GM23338 (cell line): Measurements from ENCODE around the gene CRKL. TPM values are rescaled to one million over a fixed set of nuclear protein-coding genes. Genes with fewer than 3 reads are reported as not detected.

Experiments
- ATAC-seq: fragments of 200-7000 bp; cut with Tn5 transposase; 3 replicates; pipeline ENCODE4 v1.9.1; 2020
- DNase-seq: peaks from one replicate; pipeline ENCODE4 v3.0.0-alpha.2; 2015; ENCODE audit warnings: low spot score
- H2AFZ ChIP-seq: fragments of 200-600 bp; sonication (generic); 2 replicates; pipeline ENCODE4 v1.8.0; 2016; ENCODE audit warnings: antibody characterized with exemption, mild to moderate bottlenecking, moderate library complexity
- H3F3A ChIP-seq: fragments of 200-600 bp; sonication (generic); replicated peaks from 2 replicates; pipeline ENCODE4 v1.8.0; 2017; ENCODE audit warnings: antibody characterized with exemption, mixed run types, low read depth
- H3K27ac ChIP-seq: fragments of 200-600 bp; sonication (generic); 2 replicates; pipeline ENCODE4 v1.6.1; 2016; ENCODE audit warnings: low read depth
- H3K27me3 ChIP-seq: fragments of 200-600 bp; sonication (generic); 2 replicates; pipeline ENCODE4 v1.8.0; 2016; ENCODE audit warnings: mild to moderate bottlenecking, mixed run types, moderate library complexity; ENCODE audit not compliant: insufficient read depth
- H3K36me3 ChIP-seq: fragments of 200-600 bp; sonication (generic); 2 replicates; pipeline ENCODE4 v1.8.0; 2016; ENCODE audit warnings: mild to moderate bottlenecking; ENCODE audit not compliant: insufficient read depth
- H3K4me1 ChIP-seq: fragments of 200-600 bp; sonication (generic); 2 replicates; pipeline ENCODE4 v1.8.0; 2016; ENCODE audit warnings: mild to moderate bottlenecking, moderate library complexity; ENCODE audit not compliant: insufficient read depth
- H3K4me2 ChIP-seq: fragments of 200-600 bp; sonication (generic); 2 replicates; pipeline ENCODE4 v1.7.1; 2017; ENCODE audit warnings: mixed run types
- H3K4me3 ChIP-seq: fragments of 200-600 bp; sonication (generic); 2 replicates; pipeline ENCODE4 v1.6.1; 2016; ENCODE audit warnings: mixed run types
- H3K79me2 ChIP-seq: fragments of 200-600 bp; sonication (generic); replicated peaks from 2 replicates; pipeline ENCODE4 v1.8.0; 2017; ENCODE audit warnings: mild to moderate bottlenecking; ENCODE audit not compliant: insufficient read depth
- H3K9me2 ChIP-seq: fragments of 200-600 bp; sonication (generic); 2 replicates; pipeline ENCODE4 v1.8.0; 2017; ENCODE audit not compliant: insufficient read depth
- H4K20me1 ChIP-seq: fragments of 200-600 bp; sonication (generic); replicated peaks from 2 replicates; pipeline ENCODE4 v1.8.0; 2017; ENCODE audit warnings: mild to moderate bottlenecking; ENCODE audit not compliant: insufficient read depth
- H3K27ac Mint-ChIP-seq: 2 replicates; pipeline ENCODE4 v1.8.0; 2020; ENCODE audit warnings: inconsistent platforms, mild to moderate bottlenecking, moderate library complexity, mixed read lengths
- H3K27me3 Mint-ChIP-seq: 3 replicates; pipeline ENCODE4 v1.8.0; 2022; ENCODE audit warnings: low read depth, mild to moderate bottlenecking, moderate library complexity, mixed read lengths, inconsistent platforms; ENCODE audit not compliant: insufficient read depth, poor library complexity
- H3K36me3 Mint-ChIP-seq: 3 replicates; pipeline ENCODE4 v1.8.0; 2021; ENCODE audit warnings: low read depth, mild to moderate bottlenecking, inconsistent platforms, moderate library complexity, mixed read lengths
- H3K4me1 Mint-ChIP-seq: 3 replicates; pipeline ENCODE4 v1.8.0; 2020; ENCODE audit warnings: mild to moderate bottlenecking, inconsistent platforms, mixed read lengths
- H3K4me3 Mint-ChIP-seq: 3 replicates; pipeline ENCODE4 v1.8.0; 2021; ENCODE audit warnings: moderate library complexity, mild to moderate bottlenecking, inconsistent platforms, mixed read lengths
- H3K9me3 Mint-ChIP-seq: 3 replicates; pipeline ENCODE4 v1.8.0; 2020; ENCODE audit warnings: moderate library complexity, mild to moderate bottlenecking, inconsistent platforms, mixed read lengths
- CTCF ChIP-seq, 2 experiments: fragments of 200-600 bp in 1 of 2; sonication (generic) in 1 of 2; conservative IDR thresholded peaks; 2 replicates each; pipeline versions ENCODE4 v1.5.1 to v1.6.1; 2016 to 2017; ENCODE audit warnings: antibody characterized with exemption in 2 of 2, low read depth in 2 of 2, mild to moderate bottlenecking in 2 of 2, moderate library complexity in 1 of 2
- ETS1 ChIP-seq: IDR thresholded peaks from 2 replicates; pipeline ENCODE4 v1.6.1; 2016; ENCODE audit warnings: antibody characterized with exemption
- EZH2 ChIP-seq: fragments of 200-600 bp; sonication (generic); IDR thresholded peaks from one replicate; pipeline ENCODE4 v1.8.0; 2017; ENCODE audit warnings: antibody characterized with exemption, mild to moderate bottlenecking, low read depth; ENCODE audit not compliant: unreplicated experiment
- JUNB ChIP-seq: IDR thresholded peaks from one replicate; pipeline ENCODE4 v1.6.1; 2016; ENCODE audit warnings: antibody characterized with exemption; ENCODE audit not compliant: unreplicated experiment
- NANOG ChIP-seq: IDR thresholded peaks from 2 replicates; pipeline ENCODE4 v1.6.1; 2016; ENCODE audit warnings: antibody characterized with exemption, borderline replicate concordance
- POLR2AphosphoS5 ChIP-seq: IDR thresholded peaks from 2 replicates; pipeline ENCODE4 v1.6.1; 2016; ENCODE audit warnings: antibody characterized with exemption, low read depth
- STAT1 ChIP-seq: IDR thresholded peaks from one replicate; pipeline ENCODE4 v1.6.1; 2016; ENCODE audit warnings: antibody characterized with exemption; ENCODE audit not compliant: unreplicated experiment
- ZNF114 ChIP-seq: fragments of 250-450 bp; sonication (Bioruptor Pico); IDR thresholded peaks from 2 replicates; pipeline ENCODE4 v1.5.0; 2020; ENCODE audit warnings: mild to moderate bottlenecking, moderate library complexity
- ZNF331 ChIP-seq: fragments of 250-450 bp; sonication (Bioruptor Pico); IDR thresholded peaks from 2 replicates; pipeline ENCODE4 v1.5.0; 2020; ENCODE audit warnings: low read depth, mild to moderate bottlenecking, moderate library complexity
- polyA plus RNA-seq: library from polyadenylated mRNA; unstranded; fragments of >200 nt; fragmentation: Nextera tagmentation; extraction: Ambion mirVana; gene quantifications from 2 replicates; pipeline ENCODE4 v1.2.1, GENCODE V29; 2016
- total RNA-seq: library from RNA; depleted of rRNA; stranded (reverse); fragments of >200 nt; shearing (Covaris generic); gene quantifications from 2 replicates; pipeline ENCODE4 v1.2.3, GENCODE V29; 2014
- TF ChIP-seq, protein P1 (sequence below): fragments of 250-450 bp; sonication (Bioruptor Pico); IDR thresholded peaks from 2 replicates; pipeline ENCODE4 v1.5.0; 2020; ENCODE audit warnings: mild to moderate bottlenecking, moderate library complexity

Gene CRKL
- total and polyA plus RNA-seq, 2 experiments from 2014 or later = 39.5 to 104 TPM

DNA sequence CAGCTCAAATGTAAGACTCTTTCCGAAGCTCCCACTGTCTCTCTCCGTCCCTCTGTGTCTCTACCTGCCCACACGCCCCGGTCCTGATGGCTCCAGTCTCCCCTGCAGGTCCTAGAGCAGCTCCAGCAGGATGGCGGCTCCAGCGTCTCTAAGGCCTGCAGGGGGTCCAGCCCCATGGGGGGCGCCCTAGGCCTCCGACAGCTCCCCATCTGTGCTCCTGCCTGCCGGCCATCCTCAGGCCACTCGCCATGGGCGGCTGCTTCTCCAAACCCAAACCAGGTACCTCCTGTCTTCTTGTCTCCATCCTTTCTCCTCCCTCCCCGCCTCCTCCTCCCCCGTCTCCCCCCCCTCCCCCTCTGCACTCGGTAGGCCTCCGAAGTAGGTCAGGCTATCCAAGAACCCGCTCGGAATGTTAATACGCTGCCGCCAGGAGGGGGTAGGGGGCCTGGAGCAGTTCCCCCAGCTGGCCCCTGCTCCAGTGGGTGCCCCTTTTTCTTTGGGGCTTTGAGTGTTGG is 50.5 kb downstream of the CRKL start:
- peak overlapping the region; percentile 23; the same call in 1 of the 3 replicates for H3K4me3 Mint-ChIP-seq
- H3K27me3 Mint-ChIP-seq = peaks cover 58% of the 10 kb centered on the region
- Histone ChIP-seq H3F3A (no peaks in the 10 kb centered on the region), H3K4me3 (no peak overlapping the region), H3K4me1 (peaks cover 3% of the 10 kb centered on the region; the same call in 1 of the 2 replicates), H3K27me3 (peaks cover 84% of the 10 kb centered on the region), H3K27ac (no peak overlapping the region), H4K20me1 (peaks cover 3% of the 10 kb centered on the region; the same call in 1 of the 2 replicates), H3K4me2 (peak overlapping the region; percentile 67; the same call in 1 of the 2 replicates), H3K79me2 (no peaks in the 10 kb centered on the region), H3K36me3 (no peaks in the 10 kb centered on the region), H2AFZ (no peak overlapping the region), H3K9me2 (no peaks in the 10 kb centered on the region)
- ATAC-seq = peak; percentile 56
- peak; percentile 53 for DNase-seq
- H3K36me3 Mint-ChIP-seq = no peaks in the 10 kb centered on the region; the same call in 2 of the 3 replicates
- TF ChIP-seq POLR2AphosphoS5 = no peak
- no peak for TF ChIP-seq ETS1
- no peak for TF ChIP-seq CTCF (conservative IDR thresholded peaks at IDR 0.05; ENCODE audit: low read depth in 2 of 2)
- TF ChIP-seq ZNF114 = no peak
- no peak for TF ChIP-seq STAT1
- TF ChIP-seq NANOG = no peak
- peaks cover 22% of the 10 kb centered on the region for H3K4me1 Mint-ChIP-seq
- no peak overlapping the region for H3K27ac Mint-ChIP-seq
- no peaks in the 10 kb centered on the region for H3K9me3 Mint-ChIP-seq

DNA sequence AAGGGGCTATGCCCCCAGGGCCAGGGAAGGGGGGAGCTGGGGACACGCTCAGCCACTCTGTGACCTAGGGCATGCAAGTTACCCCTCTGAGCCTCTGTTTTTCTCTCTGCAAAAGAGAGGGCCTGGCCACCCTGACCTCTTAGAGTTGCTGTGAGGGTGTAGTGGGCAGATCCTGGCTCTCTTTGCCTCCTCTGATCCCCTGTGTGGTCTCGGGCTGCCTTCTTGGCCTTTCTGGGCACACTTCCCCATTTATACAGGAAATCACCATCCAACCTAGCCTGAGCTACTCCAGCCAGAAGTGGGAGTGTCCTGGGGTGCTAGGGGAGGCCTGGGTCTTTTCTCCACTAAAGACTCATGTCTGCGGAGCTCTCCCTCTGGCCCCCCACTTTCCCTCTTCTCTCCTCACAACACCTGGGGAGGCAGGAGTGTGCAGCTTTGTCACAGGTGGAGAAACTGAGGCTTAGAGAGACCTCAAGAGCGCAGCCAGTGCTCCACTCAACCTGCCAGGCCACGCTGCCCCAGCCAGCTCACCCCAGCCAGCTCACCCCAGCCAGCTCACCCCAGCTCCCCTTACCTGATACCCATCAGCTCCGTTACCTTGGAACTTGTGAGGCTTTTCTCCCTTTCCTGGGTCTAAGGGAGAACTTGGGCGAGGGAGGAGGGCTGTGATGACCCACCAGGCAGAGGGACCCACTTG is 51.2 kb downstream of the CRKL start:
- peaks cover 52% of the 10 kb centered on the region for H3K27me3 Mint-ChIP-seq
- Histone ChIP-seq H3K27me3 (peaks cover 78% of the 10 kb centered on the region), H3K9me2 (no peaks in the 10 kb centered on the region), H3K79me2 (no peaks in the 10 kb centered on the region), H3K36me3 (no peaks in the 10 kb centered on the region), H3K4me1 (peaks cover 3% of the 10 kb centered on the region; the same call in 1 of the 2 replicates), H3K27ac (no peak overlapping the region), H3F3A (no peaks in the 10 kb centered on the region), H3K4me3 (no peak overlapping the region), H4K20me1 (peaks cover 3% of the 10 kb centered on the region; the same call in 1 of the 2 replicates), H3K4me2 (peak overlapping the region; percentile 66; the same call in 1 of the 2 replicates), H2AFZ (no peak overlapping the region)
- H3K36me3 Mint-ChIP-seq = no peaks in the 10 kb centered on the region; the same call in 2 of the 3 replicates
- DNase-seq (no peak), ATAC-seq (peak; percentile 4)
- H3K4me1 Mint-ChIP-seq = peaks cover 22% of the 10 kb centered on the region
- H3K9me3 Mint-ChIP-seq = no peaks in the 10 kb centered on the region
- H3K27ac Mint-ChIP-seq = no peak overlapping the region
- no peak overlapping the region for H3K4me3 Mint-ChIP-seq
- TF ChIP-seq, protein P1, sequence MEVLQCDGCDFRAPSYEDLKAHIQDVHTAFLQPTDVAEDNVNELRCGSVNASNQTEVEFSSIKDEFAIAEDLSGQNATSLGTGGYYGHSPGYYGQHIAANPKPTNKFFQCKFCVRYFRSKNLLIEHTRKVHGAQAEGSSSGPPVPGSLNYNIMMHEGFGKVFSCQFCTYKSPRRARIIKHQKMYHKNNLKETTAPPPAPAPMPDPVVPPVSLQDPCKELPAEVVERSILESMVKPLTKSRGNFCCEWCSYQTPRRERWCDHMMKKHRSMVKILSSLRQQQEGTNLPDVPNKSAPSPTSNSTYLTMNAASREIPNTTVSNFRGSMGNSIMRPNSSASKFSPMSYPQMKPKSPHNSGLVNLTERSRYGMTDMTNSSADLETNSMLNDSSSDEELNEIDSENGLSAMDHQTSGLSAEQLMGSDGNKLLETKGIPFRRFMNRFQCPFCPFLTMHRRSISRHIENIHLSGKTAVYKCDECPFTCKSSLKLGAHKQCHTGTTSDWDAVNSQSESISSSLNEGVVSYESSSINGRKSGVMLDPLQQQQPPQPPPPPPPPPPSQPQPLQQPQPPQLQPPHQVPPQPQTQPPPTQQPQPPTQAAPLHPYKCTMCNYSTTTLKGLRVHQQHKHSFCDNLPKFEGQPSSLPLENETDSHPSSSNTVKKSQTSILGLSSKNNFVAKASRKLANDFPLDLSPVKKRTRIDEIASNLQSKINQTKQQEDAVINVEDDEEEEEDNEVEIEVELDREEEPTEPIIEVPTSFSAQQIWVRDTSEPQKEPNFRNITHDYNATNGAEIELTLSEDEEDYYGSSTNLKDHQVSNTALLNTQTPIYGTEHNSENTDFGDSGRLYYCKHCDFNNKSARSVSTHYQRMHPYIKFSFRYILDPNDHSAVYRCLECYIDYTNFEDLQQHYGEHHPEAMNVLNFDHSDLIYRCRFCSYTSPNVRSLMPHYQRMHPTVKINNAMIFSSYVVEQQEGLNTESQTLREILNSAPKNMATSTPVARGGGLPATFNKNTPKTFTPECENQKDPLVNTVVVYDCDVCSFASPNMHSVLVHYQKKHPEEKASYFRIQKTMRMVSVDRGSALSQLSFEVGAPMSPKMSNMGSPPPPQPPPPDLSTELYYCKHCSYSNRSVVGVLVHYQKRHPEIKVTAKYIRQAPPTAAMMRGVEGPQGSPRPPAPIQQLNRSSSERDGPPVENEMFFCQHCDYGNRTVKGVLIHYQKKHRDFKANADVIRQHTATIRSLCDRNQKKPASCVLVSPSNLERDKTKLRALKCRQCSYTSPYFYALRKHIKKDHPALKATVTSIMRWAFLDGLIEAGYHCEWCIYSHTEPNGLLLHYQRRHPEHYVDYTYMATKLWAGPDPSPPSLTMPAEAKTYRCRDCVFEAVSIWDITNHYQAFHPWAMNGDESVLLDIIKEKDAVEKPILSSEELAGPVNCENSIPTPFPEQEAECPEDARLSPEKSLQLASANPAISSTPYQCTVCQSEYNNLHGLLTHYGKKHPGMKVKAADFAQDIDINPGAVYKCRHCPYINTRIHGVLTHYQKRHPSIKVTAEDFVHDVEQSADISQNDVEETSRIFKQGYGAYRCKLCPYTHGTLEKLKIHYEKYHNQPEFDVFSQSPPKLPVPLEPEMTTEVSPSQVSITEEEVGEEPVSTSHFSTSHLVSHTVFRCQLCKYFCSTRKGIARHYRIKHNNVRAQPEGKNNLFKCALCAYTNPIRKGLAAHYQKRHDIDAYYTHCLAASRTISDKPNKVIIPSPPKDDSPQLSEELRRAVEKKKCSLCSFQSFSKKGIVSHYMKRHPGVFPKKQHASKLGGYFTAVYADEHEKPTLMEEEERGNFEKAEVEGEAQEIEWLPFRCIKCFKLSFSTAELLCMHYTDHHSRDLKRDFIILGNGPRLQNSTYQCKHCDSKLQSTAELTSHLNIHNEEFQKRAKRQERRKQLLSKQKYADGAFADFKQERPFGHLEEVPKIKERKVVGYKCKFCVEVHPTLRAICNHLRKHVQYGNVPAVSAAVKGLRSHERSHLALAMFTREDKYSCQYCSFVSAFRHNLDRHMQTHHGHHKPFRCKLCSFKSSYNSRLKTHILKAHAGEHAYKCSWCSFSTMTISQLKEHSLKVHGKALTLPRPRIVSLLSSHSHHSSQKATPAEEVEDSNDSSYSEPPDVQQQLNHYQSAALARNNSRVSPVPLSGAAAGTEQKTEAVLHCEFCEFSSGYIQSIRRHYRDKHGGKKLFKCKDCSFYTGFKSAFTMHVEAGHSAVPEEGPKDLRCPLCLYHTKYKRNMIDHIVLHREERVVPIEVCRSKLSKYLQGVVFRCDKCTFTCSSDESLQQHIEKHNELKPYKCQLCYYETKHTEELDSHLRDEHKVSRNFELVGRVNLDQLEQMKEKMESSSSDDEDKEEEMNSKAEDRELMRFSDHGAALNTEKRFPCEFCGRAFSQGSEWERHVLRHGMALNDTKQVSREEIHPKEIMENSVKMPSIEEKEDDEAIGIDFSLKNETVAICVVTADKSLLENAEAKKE (CRISPR knock-in tag) = no peak
- no peak for TF ChIP-seq ZNF331 (CRISPR knock-in tag)
- TF ChIP-seq JUNB = no peak
- TF ChIP-seq EZH2 = no peak
